ENCODE data around the gene OR2L2. TPM values are rescaled to one million over a fixed set of nuclear protein-coding genes. Genes with fewer than 3 reads are reported as not detected.

Gene OR2L2
- total RNA-seq, 1 experiment from 2014 or later = not detected

DNA sequence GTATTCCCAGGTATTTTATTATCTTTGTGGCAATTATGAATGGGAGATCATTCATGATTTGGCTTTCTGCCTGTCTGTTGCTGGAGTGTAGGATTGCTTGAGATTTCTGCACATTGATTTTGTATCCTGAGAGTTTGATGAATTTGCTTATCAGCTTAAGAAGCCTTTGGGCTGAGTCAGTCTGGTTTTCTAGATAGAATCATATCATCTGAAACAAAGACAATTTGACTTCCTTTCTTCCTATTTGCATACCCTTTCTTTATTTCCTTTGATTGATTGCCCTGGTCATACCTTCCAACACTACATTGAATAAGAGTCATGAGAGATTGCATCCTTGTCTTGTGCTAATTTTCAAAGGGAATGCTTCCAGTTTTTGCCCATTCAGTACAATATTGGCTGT is 24.8 kb downstream of the OR2L2 start:
- no peak overlapping the region for H2AFZ ChIP-seq (ENCODE audit: low read depth, low read length, poor library complexity, severe bottlenecking)
- BruUV-seq (replicated peaks) = no TSS peak
- intact Hi-C loops (cut with micrococcal nuclease) = loop anchor here (10.0 kb wide), 1 partner anchor 50 kb away; no protein-coding TSS in a partner anchor
- TF ChIP-seq CBX3 (IDR thresholded peaks at IDR 0.05; ENCODE audit: low read depth) (no peak), CTCF (IDR thresholded peaks at IDR 0.05 in 2 of 3, conservative IDR thresholded peaks at IDR 0.05 in 1 of 3; ENCODE audit: borderline replicate concordance in 1 of 3, insufficient read depth in 1 of 3, low read depth in 2 of 3, low read length in 2 of 3) (no peak), EGR1 (IDR thresholded peaks at IDR 0.05; ENCODE audit: low read depth) (no peak)
- no peaks in the 10 kb centered on the region for H3K4me1 ChIP-seq (ENCODE audit: control insufficient read depth in 1 of 2, insufficient read depth in 2 of 2, low read length in 2 of 2)
- H3K9me2 ChIP-seq (ENCODE audit: insufficient read depth) = no peaks in the 10 kb centered on the region
- POLR2A ChIA-PET = no interaction called here
- H4K20me1 ChIP-seq (ENCODE audit: insufficient read depth) = no peaks in the 10 kb centered on the region
- H3K9ac ChIP-seq (ENCODE audit: low read length) = no peak overlapping the region
- ATAC-seq (no peak), DNase-seq (ENCODE audit: low read depth, low spot score) (no peak)
- no peak overlapping the region for H3K4me2 ChIP-seq (ENCODE audit: low read length)
- RAD21 ChIA-PET (ENCODE audit: low non-redundant PET in 1 of 2, low total read pairs in 2 of 2, uncharacterized antibody in 2 of 2, unreplicated experiment in 2 of 2) = no interaction called here
- H3K27me3 ChIP-seq (ENCODE audit: insufficient read depth, low read length) = no peaks in the 10 kb centered on the region
- H3K4me3 ChIP-seq (replicated peaks in 1 of 2; ENCODE audit: low read depth in 1 of 2, low read length in 2 of 2) = no peak overlapping the region
- peaks cover 5 to 14% of the 10 kb centered on the region in 2 experiments; a peak in 2 of 4 replicates for H3K9me3 ChIP-seq (ENCODE audit: control insufficient read depth in 1 of 2, insufficient read depth in 1 of 2, low read depth in 1 of 2, low read length in 2 of 2)
- H3K36me3 ChIP-seq (ENCODE audit: control insufficient read depth in 1 of 2, insufficient read depth in 2 of 2, low read length in 2 of 2) = no peaks in the 10 kb centered on the region
- no peaks in the 10 kb centered on the region for H3K79me2 ChIP-seq (ENCODE audit: insufficient read depth, low read length)
- no peak overlapping the region for H3K27ac ChIP-seq (ENCODE audit: low read depth, low read length)
- CTCF ChIA-PET = no interaction called here

DNA sequence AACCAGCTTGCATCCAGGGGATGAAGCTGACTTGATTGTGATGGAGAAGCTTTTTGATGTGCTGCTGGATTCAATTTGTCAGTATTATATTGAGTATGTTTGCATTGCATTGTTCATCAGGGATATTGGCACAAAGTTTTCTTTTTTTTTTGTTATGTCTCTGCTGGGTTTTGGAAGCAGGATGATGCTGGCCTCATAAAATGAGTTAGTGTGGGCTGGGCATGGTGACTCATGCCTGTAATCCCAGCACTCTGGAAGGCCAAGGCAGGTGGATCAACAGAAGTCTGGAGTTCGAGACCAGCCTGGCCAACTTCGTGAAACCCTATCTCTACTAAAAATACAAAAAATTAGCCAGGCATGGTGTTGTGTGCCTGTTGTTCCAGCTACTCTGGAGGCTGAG is 25.4 kb downstream of the OR2L2 start:
- H3K27ac ChIP-seq (ENCODE audit: low read depth, low read length) = no peak overlapping the region
- H3K27me3 ChIP-seq (ENCODE audit: insufficient read depth, low read length) = no peaks in the 10 kb centered on the region
- H3K79me2 ChIP-seq (ENCODE audit: insufficient read depth, low read length) = no peaks in the 10 kb centered on the region
- H3K9me3 ChIP-seq (ENCODE audit: control insufficient read depth in 1 of 2, insufficient read depth in 1 of 2, low read depth in 1 of 2, low read length in 2 of 2) = peaks cover 5 to 14% of the 10 kb centered on the region in 2 experiments; a peak in 2 of 4 replicates
- TF ChIP-seq YY1 (IDR thresholded peaks at IDR 0.05; ENCODE audit: extremely low read depth, insufficient replicate concordance, low read depth, low read length) (no peak), ZNF274 (IDR thresholded peaks at IDR 0.05; ENCODE audit: low read depth, low read length) (no peak), SP1 (IDR thresholded peaks at IDR 0.05; ENCODE audit: low read depth) (no peak), ELF1 (IDR thresholded peaks at IDR 0.05; ENCODE audit: borderline replicate concordance, low read depth) (no peak), CEBPB (IDR thresholded peaks at IDR 0.05; ENCODE audit: low read depth) (no peak), SIN3A (IDR thresholded peaks at IDR 0.05; ENCODE audit: low read depth) (no peak), RAD21 (IDR thresholded peaks at IDR 0.05; ENCODE audit: low read depth) (no peak), EZH2phosphoT487 (IDR thresholded peaks at IDR 0.05; ENCODE audit: borderline replicate concordance) (no peak), POLR2AphosphoS5 (IDR thresholded peaks at IDR 0.05; ENCODE audit: low read depth, low read length) (no peak)
- TF ChIP-seq, protein P1, sequence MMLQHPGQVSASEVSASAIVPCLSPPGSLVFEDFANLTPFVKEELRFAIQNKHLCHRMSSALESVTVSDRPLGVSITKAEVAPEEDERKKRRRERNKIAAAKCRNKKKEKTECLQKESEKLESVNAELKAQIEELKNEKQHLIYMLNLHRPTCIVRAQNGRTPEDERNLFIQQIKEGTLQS (IDR thresholded peaks at IDR 0.05) = no peak
- TF ChIP-seq, protein P2, sequence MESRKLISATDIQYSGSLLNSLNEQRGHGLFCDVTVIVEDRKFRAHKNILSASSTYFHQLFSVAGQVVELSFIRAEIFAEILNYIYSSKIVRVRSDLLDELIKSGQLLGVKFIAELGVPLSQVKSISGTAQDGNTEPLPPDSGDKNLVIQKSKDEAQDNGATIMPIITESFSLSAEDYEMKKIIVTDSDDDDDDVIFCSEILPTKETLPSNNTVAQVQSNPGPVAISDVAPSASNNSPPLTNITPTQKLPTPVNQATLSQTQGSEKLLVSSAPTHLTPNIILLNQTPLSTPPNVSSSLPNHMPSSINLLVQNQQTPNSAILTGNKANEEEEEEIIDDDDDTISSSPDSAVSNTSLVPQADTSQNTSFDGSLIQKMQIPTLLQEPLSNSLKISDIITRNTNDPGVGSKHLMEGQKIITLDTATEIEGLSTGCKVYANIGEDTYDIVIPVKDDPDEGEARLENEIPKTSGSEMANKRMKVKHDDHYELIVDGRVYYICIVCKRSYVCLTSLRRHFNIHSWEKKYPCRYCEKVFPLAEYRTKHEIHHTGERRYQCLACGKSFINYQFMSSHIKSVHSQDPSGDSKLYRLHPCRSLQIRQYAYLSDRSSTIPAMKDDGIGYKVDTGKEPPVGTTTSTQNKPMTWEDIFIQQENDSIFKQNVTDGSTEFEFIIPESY (IDR thresholded peaks at IDR 0.05; ENCODE audit: extremely low read depth, insufficient replicate concordance, low read length) = no peak
- H4K20me1 ChIP-seq (ENCODE audit: insufficient read depth) = no peaks in the 10 kb centered on the region
- H3K9me2 ChIP-seq (ENCODE audit: insufficient read depth) = no peaks in the 10 kb centered on the region
- RAD21 ChIA-PET (ENCODE audit: low non-redundant PET in 1 of 2, low total read pairs in 2 of 2, uncharacterized antibody in 2 of 2, unreplicated experiment in 2 of 2) = no interaction called here
- no peak overlapping the region for H2AFZ ChIP-seq (ENCODE audit: low read depth, low read length, poor library complexity, severe bottlenecking)
- no peak overlapping the region for H3K4me3 ChIP-seq (replicated peaks in 1 of 2; ENCODE audit: low read depth in 1 of 2, low read length in 2 of 2)
- no peak overlapping the region for H3K4me2 ChIP-seq (ENCODE audit: low read length)
- ATAC-seq (no peak), DNase-seq (ENCODE audit: low read depth, low spot score) (no peak)
- no peak overlapping the region for H3K9ac ChIP-seq (ENCODE audit: low read length)
- CTCF ChIA-PET = no interaction called here
- no peaks in the 10 kb centered on the region for H3K4me1 ChIP-seq (ENCODE audit: control insufficient read depth in 1 of 2, insufficient read depth in 2 of 2, low read length in 2 of 2)
- intact Hi-C loops (cut with micrococcal nuclease) = loop anchor here (10.0 kb wide), 1 partner anchor 50 kb away; no protein-coding TSS in a partner anchor
- BruUV-seq (replicated peaks) = no TSS peak
- H3K36me3 ChIP-seq (ENCODE audit: control insufficient read depth in 1 of 2, insufficient read depth in 2 of 2, low read length in 2 of 2) = no peaks in the 10 kb centered on the region
- POLR2A ChIA-PET = no interaction called here
